HCT116 (cell line): ENCODE measurements around the gene PDK1. TPM values are rescaled to one million over a fixed set of nuclear protein-coding genes. Genes with fewer than 3 reads are reported as not detected.

Source experiments
- ATAC-seq: fragments of 200-7000 bp; cut with Tn5 transposase; 2 replicates; pipeline ENCODE4 v1.9.1; 2020; ENCODE audit warnings: mild to moderate bottlenecking, moderate library complexity
- BruUV-seq: library from RNA; stranded (reverse); fragments of 400-500 nt; replicated peaks from 2 replicates; lab custom pipeline; 2021; lab: Mats Ljungman, UMichigan
- CTCF ChIA-PET: fragments of 300-600 bp; sonication (Branson Sonifier 250); formaldehyde crosslinking; loops from one replicate; lab custom pipeline; 2021; ENCODE audit warnings: antibody characterized with exemption; lab: Charles Lee
- POLR2A ChIA-PET: fragments of 300-600, 350-600 bp; sonication (Branson Sonifier 250); formaldehyde crosslinking; loops from one replicate; lab custom pipeline; 2021; ENCODE audit warnings: antibody characterized with exemption; lab: Charles Lee
- RAD21 ChIA-PET, 2 experiments: fragments of 300-600 bp; sonication (Branson Sonifier 250); formaldehyde crosslinking; loops; one replicate each; lab custom pipeline; 2023; ENCODE audit warnings: low total read pairs in 2 of 2; ENCODE audit not compliant: uncharacterized antibody in 2 of 2, unreplicated experiment in 2 of 2, low non-redundant PET in 1 of 2; lab: Charles Lee
- DNase-seq: peaks from one replicate; pipeline ENCODE4 v3.0.0-alpha.2; 2010; ENCODE audit warnings: low read depth, low spot score
- H2AFZ ChIP-seq: fragments of 200-600 bp; shearing (Covaris generic), sonication (generic); 2 replicates; pipeline ENCODE4 v1.6.1; 2017; ENCODE audit warnings: low read depth, mixed run types, mixed read lengths, antibody characterized with exemption, low read length; ENCODE audit not compliant: poor library complexity, severe bottlenecking
- H3K27ac ChIP-seq: 2 replicates; pipeline ENCODE4 v1.5.1; 2012; ENCODE audit warnings: low read depth, low read length
- H3K27me3 ChIP-seq: fragments of 200-600 bp; sonication (generic); 2 replicates; pipeline ENCODE4 v1.6.1; 2016; ENCODE audit warnings: mixed run types, low read length, mixed read lengths; ENCODE audit not compliant: insufficient read depth
- H3K36me3 ChIP-seq, 2 experiments: fragments of 200-500 bp in 1 of 2; fragments of 200-600 bp in 1 of 2; sonication (Bioruptor generic) in 1 of 2; sonication (generic) in 1 of 2; 2 replicates each; pipeline versions ENCODE4 v1.5.1 to v1.6.1; 2014 to 2016; ENCODE audit warnings: low read length in 2 of 2, inconsistent platforms in 1 of 2, mixed read lengths in 1 of 2, mixed run types in 1 of 2; ENCODE audit not compliant: insufficient read depth in 2 of 2, control insufficient read depth in 1 of 2
- H3K4me1 ChIP-seq, 2 experiments: fragments of 200-600 bp in 1 of 2; sonication (generic) in 1 of 2; 2 replicates each; pipeline versions ENCODE4 v1.5.1 to v1.6.1; 2012 to 2017; ENCODE audit warnings: low read length in 2 of 2, inconsistent platforms in 1 of 2, mild to moderate bottlenecking in 1 of 2, mixed read lengths in 1 of 2, mixed run types in 1 of 2, moderate library complexity in 1 of 2; ENCODE audit not compliant: insufficient read depth in 2 of 2, control insufficient read depth in 1 of 2
- H3K4me2 ChIP-seq: fragments of 200-600 bp; sonication (generic); 2 replicates; pipeline ENCODE4 v1.6.1; 2017; ENCODE audit warnings: mixed run types, low read length, mixed read lengths
- H3K4me3 ChIP-seq, 2 experiments: fragments of 200-600 bp in 1 of 2; sonication (generic) in 1 of 2; replicated peaks in 1 of 2; 2 replicates each; pipeline ENCODE4 v1.5.1; 2011 to 2016; ENCODE audit warnings: low read length in 2 of 2, control low read depth in 1 of 2, low read depth in 1 of 2, mild to moderate bottlenecking in 1 of 2, mixed read lengths in 1 of 2, mixed run types in 1 of 2
- H3K79me2 ChIP-seq: fragments of 200-600 bp; sonication (generic); 2 replicates; pipeline ENCODE4 v1.6.1; 2017; ENCODE audit warnings: mild to moderate bottlenecking, mixed run types, low read length, moderate library complexity, mixed read lengths; ENCODE audit not compliant: insufficient read depth
- H3K9ac ChIP-seq: fragments of 200-600 bp; sonication (generic); 2 replicates; pipeline ENCODE4 v1.6.1; 2016; ENCODE audit warnings: low read length, mixed read lengths
- H3K9me2 ChIP-seq: fragments of 200-600 bp; sonication (generic), shearing (Covaris generic); 2 replicates; pipeline ENCODE4 v1.6.1; 2017; ENCODE audit warnings: mixed run types, mild to moderate bottlenecking, moderate library complexity; ENCODE audit not compliant: insufficient read depth
- H3K9me3 ChIP-seq, 2 experiments: fragments of 200-500 bp in 1 of 2; fragments of 200-600 bp in 1 of 2; sonication (Bioruptor generic) in 1 of 2; sonication (generic) in 1 of 2; 2 replicates each; pipeline ENCODE4 v1.6.1; 2014 to 2017; ENCODE audit warnings: low read length in 2 of 2, mixed read lengths in 2 of 2, inconsistent platforms in 1 of 2, low read depth in 1 of 2, mild to moderate bottlenecking in 1 of 2, mixed run types in 1 of 2, moderate library complexity in 1 of 2; ENCODE audit not compliant: control insufficient read depth in 1 of 2, insufficient read depth in 1 of 2
- H4K20me1 ChIP-seq: fragments of 200-600 bp; sonication (generic), shearing (Covaris generic); 2 replicates; pipeline ENCODE4 v1.6.1; 2017; ENCODE audit warnings: mixed run types, mild to moderate bottlenecking, moderate library complexity; ENCODE audit not compliant: insufficient read depth
- ATF3 ChIP-seq: IDR thresholded peaks from 2 replicates; pipeline ENCODE4 v1.6.1; 2012
- CBX3 ChIP-seq: IDR thresholded peaks from 2 replicates; pipeline ENCODE4 v1.6.1; 2012; ENCODE audit warnings: low read depth
- CTCF ChIP-seq, 3 experiments: fragments of 200-600 bp in 1 of 3; sonication (generic) in 1 of 3; IDR thresholded peaks in 2 of 3; conservative IDR thresholded peaks in 1 of 3; 2 replicates each; pipeline ENCODE4 v1.5.1; 2012 to 2017; ENCODE audit warnings: low read depth in 2 of 3, low read length in 2 of 3, antibody characterized with exemption in 1 of 3, borderline replicate concordance in 1 of 3, control low read depth in 1 of 3, mild to moderate bottlenecking in 1 of 3, mixed read lengths in 1 of 3, mixed run types in 1 of 3, moderate library complexity in 1 of 3; ENCODE audit not compliant: insufficient read depth in 1 of 3
- EGR1 ChIP-seq: IDR thresholded peaks from 2 replicates; pipeline ENCODE4 v1.6.1; 2012; ENCODE audit warnings: low read depth
- EZH2phosphoT487 ChIP-seq: fragments of 200-600 bp; IDR thresholded peaks from 2 replicates; pipeline ENCODE4 v1.6.1; 2018; ENCODE audit warnings: antibody characterized with exemption, borderline replicate concordance
- FOSL1 ChIP-seq: IDR thresholded peaks from 2 replicates; pipeline ENCODE4 v1.6.1; 2012; ENCODE audit warnings: low read depth
- POLR2A ChIP-seq: IDR thresholded peaks from 2 replicates; pipeline ENCODE4 v1.7.0; 2011; ENCODE audit warnings: borderline replicate concordance; ENCODE audit not compliant: insufficient read depth, insufficient read length; ENCODE audit errors: extremely low read depth
- POLR2AphosphoS5 ChIP-seq: IDR thresholded peaks from 2 replicates; pipeline ENCODE4 v1.6.1; 2011; ENCODE audit warnings: mild to moderate bottlenecking, low read depth, low read length, moderate library complexity
- RAD21 ChIP-seq: IDR thresholded peaks from 2 replicates; pipeline ENCODE4 v1.6.1; 2012; ENCODE audit warnings: low read depth, mild to moderate bottlenecking
- TCF7L2 ChIP-seq: IDR thresholded peaks from 2 replicates; pipeline ENCODE4 v1.7.0; 2011; ENCODE audit warnings: borderline replicate concordance, inconsistent platforms; ENCODE audit not compliant: insufficient read depth, insufficient read length; ENCODE audit errors: extremely low read depth
- YY1 ChIP-seq: IDR thresholded peaks from 2 replicates; pipeline ENCODE4 v1.6.1; 2011; ENCODE audit warnings: low read length, low read depth, moderate library complexity, mild to moderate bottlenecking; ENCODE audit not compliant: insufficient replicate concordance; ENCODE audit errors: extremely low read depth
- ZBTB33 ChIP-seq: IDR thresholded peaks from 2 replicates; pipeline ENCODE4 v1.6.1; 2011; ENCODE audit warnings: mild to moderate bottlenecking, low read length, moderate library complexity; ENCODE audit not compliant: insufficient replicate concordance; ENCODE audit errors: extremely low read depth
- ZNF274 ChIP-seq: fragments of 200-500 bp; sonication (Bioruptor generic); IDR thresholded peaks from 2 replicates; pipeline ENCODE4 v1.6.1; 2014; ENCODE audit warnings: mild to moderate bottlenecking, low read depth, low read length, inconsistent platforms
- intact Hi-C: fragments of 100-400 bp; cut with micrococcal nuclease; formaldehyde crosslinking; loops from 2 replicates; pipeline ENCODE4 v1.10.0; 2022
- total RNA-seq: library from RNA; stranded (reverse); gene quantifications from one replicate; pipeline ENCODE4 v1.2.1, GENCODE V29; 2021; ENCODE audit not compliant: unreplicated experiment

The PDK1 gene
- total RNA-seq, 1 experiment from 2014 or later, result 21.3 TPM

GRCh38 chr2:172617115-172617514 lies 61.2 kb downstream of the PDK1 start (continued):
- TF ChIP-seq ZBTB33 (no peak), RAD21 (no peak), ZNF274 (no peak), CTCF (IDR thresholded peaks at IDR 0.05 in 2 of 3, conservative IDR thresholded peaks at IDR 0.05 in 1 of 3; ENCODE audit: borderline replicate concordance in 1 of 3, insufficient read depth in 1 of 3, low read depth in 2 of 3, low read length in 2 of 3) (no peak), EGR1 (no peak)

- POLR2A ChIA-PET, result no interaction called here
- Histone ChIP-seq H3K27ac (no peak overlapping the region), H3K4me3 (no peak overlapping the region), H2AFZ (no peak overlapping the region), H3K9me3 (no peaks in the 10 kb centered on the region), H3K36me3 (no peaks in the 10 kb centered on the region), H3K4me2 (no peak overlapping the region), H3K9ac (no peak overlapping the region), H3K4me1 (no peaks in the 10 kb centered on the region), H4K20me1 (no peaks in the 10 kb centered on the region), H3K79me2 (no peaks in the 10 kb centered on the region), H3K27me3 (no peaks in the 10 kb centered on the region), H3K9me2 (no peaks in the 10 kb centered on the region)
- CTCF ChIA-PET, result interaction anchor here (1.0 kb wide), 1 partner anchor 29 kb away, joined by 3 read pairs; no protein-coding TSS in a partner anchor
- BruUV-seq, result no TSS peak
- TF ChIP-seq POLR2AphosphoS5 (no peak), ATF3 (no peak), EZH2phosphoT487 (no peak), POLR2A (no peak), ZNF274 (no peak), YY1 (no peak), CBX3 (no peak), EGR1 (no peak), FOSL1 (no peak), RAD21 (no peak), ZBTB33 (no peak), TCF7L2 (no peak)
- RAD21 ChIA-PET, result no interaction called here
- ATAC-seq (no peak), DNase-seq (no peak)
- intact Hi-C loops, result no loop called here
Measured at GRCh38 chr2:172623249-172623965, 67.5 kb downstream of the PDK1 start.
